Stimulated activated CD8-positive, alpha-beta memory T cell treated with anti-CD3 and anti-CD28 coated beads, Interleukin-4, amount 100 ng/mL, for 4 hours (primary cell): ENCODE results near the gene DPYSL5.
"Not testable (repeated sequence)": the region's sequence is repeated elsewhere in the genome, so short reads cannot be mapped to it uniquely, and the experiment has no call there.

Experiments used
- DNase-seq, 2 donors: peaks; one replicate each; pipeline ENCODE4 v3.0.0-alpha.2; 2020; ENCODE audit warnings: low read depth in 2 of 2, low spot score in 1 of 2

DPYSL5 gene, protein sequence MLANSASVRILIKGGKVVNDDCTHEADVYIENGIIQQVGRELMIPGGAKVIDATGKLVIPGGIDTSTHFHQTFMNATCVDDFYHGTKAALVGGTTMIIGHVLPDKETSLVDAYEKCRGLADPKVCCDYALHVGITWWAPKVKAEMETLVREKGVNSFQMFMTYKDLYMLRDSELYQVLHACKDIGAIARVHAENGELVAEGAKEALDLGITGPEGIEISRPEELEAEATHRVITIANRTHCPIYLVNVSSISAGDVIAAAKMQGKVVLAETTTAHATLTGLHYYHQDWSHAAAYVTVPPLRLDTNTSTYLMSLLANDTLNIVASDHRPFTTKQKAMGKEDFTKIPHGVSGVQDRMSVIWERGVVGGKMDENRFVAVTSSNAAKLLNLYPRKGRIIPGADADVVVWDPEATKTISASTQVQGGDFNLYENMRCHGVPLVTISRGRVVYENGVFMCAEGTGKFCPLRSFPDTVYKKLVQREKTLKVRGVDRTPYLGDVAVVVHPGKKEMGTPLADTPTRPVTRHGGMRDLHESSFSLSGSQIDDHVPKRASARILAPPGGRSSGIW

DNA sequence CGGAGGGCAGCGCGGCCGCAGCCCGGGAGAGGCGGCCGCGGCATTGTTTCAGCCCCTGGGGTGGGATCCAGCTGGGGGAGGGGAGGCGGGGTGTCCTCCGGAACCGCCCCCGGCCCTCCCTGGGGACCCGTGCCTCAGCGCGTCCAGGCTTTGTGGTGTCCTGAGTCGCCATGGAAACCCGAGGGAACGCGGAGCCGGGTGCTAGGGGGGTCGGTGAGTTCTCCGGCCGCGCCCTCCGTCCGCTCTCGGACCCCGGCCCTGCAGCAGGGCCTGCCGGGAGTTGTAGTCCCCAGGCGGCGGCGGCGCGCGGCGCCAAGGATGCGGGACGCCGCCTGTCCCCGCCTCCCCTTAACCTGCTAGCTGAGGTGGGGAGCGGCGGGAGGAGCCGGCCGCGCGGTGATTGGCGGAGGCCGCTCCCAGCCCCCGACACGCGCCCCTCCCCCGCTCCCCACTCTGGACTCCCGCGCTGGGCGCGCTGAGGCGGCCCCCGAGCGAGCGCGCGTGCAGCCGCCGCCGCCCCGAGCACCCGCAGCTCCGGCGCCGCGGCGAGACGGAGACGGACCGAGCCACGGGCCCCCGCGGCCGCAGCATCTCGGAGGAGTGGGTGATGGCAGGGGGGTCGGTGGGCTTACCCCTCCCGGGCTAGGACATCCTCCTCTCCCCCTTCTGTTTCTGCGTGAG, at the start of gene DPYSL5:
Gene DPYSL5, plus strand, starts transcription at position 478 of the 681 bp plus-strand sequence. CDS start 50,368 bp downstream, outside the sequence.
- DNase-seq, result no peak

DNA sequence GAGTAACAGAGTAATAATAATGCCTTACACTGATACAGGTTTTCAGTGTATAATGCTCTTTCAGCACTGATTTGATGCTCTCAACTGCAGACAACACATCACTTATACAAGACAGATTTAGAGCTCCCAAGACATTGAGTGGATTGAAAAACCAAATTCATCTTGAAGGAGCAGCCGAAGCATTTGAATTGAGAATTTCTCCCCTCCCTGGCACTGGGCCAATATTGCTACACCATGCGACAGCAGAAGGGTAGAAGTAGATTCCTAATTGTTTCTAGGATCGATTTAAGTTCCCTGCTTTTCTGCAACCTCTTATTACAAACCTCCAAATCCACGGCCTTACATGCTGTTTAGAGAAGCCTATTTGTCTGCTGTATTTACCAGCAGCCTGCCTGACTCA, 46.6 kb upstream of the DPYSL5 start:
- DNase-seq, result no peak

DNA sequence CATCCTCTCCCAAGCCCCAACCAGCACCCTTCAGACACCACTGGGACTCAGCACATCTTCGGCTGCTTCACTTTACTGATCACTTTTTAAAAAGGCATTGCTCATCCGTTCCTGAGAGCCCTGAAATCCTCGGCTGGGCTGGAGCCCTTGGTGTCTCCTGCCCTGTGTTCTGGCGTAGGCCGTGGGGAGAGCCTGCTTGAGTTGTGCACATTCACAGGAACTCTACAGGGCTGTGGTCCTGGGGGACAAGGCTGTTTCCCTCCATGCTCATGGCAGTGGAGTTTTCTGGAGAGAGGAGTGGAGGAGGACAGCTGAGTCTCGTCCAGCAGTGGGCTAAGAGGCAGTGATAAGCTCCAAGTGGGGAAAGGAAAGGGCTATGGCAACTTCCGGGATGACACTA, 46.1 kb upstream of the DPYSL5 start:
- DNase-seq, result no peak

DNA sequence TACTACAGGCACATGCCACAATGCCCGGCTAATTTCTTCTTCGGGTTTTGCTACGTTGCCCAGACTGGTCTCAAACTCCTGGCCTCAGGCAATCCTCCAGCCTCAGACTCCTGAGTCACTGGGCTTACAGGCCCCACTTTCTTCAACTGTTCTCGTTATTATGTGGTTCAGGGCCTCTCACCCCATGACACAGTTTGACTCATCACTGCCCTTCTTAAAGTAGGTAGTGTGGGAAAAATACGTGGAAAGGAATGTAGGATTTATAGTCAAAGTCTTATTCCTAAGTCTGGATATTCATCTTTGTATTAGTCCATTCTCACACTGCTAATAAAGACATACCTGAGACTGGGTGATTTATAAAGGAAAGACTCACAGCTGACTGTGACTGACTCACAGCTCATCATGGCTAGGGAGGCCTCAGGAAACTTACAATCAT, 42.7 kb upstream of the DPYSL5 start:
- DNase-seq, result no peak

DNA sequence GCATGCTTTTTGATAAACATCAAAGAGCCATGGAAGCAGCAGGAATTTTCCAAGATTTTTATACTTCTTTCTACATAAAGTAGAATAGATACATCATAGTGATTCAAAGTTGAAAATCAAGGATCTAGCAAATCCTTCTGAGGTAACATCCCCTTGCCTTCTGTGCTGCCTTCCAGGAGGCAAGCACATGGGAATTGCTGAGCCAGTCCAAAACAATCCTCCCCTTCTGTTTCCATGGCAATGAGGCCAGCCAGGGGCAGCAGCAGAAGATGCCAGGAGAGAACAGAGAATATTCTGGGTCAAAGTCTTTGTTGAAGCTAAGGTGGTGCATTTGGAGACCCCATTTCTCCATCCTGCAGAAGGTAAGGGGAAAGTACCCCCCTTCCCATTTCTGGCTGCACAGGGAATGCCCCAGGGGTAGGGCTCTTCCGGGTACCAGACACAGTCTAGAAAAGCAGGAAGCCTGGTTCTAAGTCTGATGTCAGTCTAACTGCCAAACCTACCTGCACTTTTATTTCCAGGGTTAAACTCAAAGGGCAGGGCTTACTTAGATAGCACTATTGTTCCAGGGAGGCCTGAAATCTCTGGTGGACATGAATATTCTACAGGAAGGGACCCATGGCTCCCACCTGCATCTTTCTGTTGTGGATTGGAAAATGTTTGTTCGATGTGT, 40.0 kb upstream of the DPYSL5 start:
- DNase-seq, result no peak

DNA sequence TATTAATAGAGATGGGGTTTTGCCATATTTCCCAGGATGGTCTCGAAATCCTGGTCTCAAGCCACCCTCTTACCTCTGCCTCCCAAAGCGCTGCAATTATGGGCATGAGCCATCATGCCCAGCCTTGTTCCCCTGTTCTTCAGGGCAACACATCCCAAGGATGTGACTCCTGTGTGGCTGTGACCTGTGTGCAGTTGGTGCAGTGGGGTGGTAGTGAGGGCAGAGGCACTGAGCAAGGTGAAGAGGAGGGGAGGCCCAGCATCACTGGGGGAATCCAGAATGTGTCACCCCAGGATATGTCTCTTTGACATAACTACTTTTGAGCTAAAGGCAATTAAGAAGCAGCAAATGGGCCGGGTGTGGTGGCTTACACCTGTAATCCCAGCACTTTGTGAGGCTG, 38.7 kb upstream of the DPYSL5 start:
- DNase-seq, result no peak

DNA sequence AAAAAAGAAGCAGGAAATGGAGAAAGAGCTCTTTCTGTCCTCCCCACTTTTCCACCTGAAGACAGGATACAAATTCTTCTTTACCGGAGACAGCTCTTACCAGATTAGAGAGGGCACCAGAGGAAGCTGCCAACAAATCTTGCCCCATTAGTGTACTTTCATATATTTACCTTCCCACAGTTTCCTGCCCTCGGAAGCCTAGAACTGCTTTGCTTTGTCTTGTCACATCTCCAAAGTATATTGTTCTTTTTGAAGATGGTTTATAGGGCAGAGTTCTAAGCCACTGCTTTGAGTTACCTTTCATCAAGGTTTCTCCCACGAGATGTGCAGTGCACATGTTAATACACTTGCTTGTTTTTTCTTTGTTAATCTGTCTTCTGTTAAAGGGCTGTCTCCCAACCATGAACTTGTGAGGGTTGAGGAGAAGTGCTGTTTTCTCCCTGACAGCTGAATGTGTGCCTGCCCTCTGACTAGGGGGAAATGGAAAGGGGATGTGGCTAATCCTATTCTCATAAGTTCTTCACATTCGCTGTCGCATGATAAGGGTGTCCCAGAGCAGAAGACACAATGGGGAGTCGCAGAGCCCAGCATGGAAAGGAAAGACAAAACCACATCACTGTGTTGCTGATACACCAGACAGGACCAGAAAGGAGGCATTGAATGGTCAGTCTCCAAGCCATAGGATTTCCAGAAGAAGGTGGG, 37.9 kb upstream of the DPYSL5 start:
- DNase-seq, result no peak

DNA sequence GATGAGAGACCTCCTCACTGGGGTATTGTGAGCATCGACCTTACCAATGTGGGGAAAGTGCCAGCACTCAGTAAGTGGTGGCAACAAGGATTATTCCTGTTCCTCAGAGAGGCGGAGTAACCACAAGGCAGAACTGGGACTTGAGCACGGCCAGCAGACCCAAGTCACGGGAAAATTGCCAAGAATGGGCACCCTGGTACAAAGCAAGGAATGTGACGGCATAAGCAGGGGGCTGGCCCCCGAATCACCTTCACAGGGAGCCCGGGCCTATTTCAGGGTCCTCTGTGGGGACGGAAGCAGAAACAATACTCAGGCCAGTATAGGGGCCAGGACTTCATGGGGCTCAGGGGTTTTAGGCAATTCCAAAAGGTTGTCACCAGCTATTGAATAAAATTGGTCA, 36.7 kb upstream of the DPYSL5 start:
- no peak for DNase-seq

DNA sequence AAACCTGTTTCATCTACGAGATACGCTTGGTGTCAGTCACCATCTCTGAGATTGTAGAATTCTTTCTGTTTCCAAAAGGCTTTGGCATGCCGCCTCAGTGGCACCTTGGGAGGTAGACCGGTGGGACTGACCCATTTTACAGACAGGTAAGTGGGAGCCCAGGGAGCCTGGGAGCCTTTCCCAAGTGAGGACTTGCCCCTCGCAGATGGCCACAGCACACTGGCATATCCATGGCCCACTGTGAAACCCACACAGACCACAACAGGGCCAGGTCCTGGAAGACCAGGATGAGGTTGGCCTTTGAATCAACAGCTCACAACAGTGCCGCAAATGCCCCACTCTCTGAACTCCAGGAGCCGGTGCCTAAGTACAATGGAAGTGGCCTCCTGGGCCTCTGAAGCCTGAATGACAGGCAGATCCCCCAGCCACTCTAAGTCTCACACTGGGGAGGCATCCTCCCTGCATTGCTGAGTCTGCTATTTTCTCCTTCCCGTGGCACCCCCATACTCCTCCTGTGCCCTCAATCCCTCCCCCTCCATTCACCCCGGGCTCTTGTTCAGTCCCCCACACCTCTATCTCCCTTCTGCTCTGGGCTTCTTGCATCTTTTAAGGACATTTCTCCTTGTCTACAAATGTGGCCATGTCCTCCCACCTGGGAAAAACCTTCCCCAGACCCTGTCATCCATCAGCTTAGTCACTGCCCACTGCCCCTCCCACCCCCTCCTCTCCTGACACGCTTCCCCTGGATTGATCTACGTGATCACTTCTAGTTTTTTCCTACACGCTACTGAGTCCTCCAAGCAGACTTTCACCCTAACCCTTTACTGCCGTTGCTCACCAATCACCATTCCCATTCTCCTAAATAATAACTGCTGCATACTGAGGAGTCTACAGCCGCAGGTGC, 35.9 kb upstream of the DPYSL5 start:
- no peak for DNase-seq

DNA sequence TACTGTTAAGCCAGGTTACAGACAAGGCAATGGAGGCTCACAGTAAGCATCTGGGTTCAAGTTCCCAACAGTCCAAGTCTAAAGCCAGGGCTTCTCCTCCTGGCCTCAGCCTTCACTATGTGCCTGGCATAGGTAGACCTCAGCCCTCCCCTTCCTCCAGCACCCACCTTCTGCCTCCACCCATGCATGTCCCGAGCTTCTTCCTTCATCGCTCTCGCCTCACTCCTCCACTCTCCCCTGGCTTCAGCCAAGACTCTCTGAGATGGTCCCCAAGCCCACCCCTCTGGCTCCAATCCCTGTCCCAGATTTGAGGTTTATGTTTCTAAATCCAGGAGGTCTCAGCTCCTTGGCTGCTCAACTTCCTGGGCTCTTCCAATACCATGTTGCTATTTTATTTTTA, 35.2 kb upstream of the DPYSL5 start:
- no peak for DNase-seq

DNA sequence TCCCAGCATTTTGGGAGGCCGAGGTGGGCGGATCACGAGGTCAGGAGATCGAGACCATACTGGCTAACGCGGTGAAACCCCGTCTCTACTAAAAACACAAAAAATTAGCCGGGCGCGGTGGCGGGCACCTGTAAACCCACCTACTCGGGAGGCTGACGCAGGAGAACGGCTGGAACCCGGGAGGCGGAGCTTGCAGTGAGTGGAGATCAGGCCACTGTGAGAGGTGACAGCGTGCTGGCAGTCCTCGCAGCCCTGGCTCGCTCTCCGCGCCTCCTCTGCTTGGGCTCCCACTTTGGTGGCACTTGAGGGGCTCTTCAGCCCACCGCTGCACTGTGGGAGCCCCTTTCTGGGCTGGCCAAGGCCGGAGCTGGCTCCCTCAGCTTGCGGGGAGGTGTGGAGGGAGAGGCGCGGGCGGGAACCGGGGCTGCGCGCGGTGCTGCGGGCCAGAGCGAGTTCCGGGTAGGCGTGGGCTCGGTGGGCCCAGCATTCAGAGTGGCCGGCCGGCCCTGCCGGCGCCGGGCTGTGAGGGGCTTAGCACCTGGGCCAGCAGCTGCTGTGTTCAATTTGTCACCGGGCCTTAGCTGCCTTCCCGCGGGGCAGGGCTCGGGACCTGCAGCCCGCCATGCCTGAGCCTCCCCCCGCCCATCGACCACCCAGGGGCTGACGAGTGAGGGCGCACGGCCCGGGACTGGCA, 33.7 kb upstream of the DPYSL5 start:
- not testable (repeated sequence) for DNase-seq

DNA sequence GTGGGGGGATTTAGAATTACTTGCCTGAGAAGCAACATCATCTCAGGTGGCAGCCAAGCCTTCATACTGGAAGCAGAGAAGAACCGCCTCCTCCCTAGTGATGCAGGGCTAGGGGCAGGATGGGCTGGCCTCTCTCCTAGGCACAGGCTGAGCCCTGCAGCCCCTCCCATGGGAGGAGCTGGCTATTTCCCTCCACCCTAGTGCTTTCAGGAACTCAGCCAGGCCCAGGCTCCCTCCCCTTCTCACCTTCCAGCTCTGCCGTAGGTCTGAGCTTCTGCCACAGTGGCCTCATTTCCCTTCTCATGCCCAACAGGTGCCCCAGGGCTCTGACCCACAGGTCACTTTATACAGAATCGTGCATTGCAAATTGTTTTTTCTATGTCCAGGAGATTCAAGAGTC, 31.0 kb upstream of the DPYSL5 start:
- DNase-seq, result no peak

DNA sequence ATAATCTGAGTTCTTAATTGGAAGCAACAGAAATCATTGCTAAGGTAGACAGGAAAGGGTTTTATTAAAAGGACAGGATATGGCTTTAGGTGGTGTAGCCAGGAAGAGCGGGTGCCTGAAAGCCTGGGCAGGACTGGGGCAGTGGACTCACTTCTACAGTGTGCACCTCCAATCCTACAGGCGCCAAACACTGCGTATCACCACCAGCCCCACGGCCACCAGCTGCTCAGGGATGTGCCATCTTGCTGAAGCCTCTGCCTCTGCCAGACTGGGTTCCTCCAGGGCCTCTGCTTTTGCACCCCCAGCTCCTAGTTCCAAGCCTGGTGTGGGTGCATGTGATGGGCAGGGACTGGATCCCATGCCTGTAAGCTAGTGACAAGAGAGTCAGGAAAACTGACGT, 29.7 kb upstream of the DPYSL5 start:
- no peak for DNase-seq

DNA sequence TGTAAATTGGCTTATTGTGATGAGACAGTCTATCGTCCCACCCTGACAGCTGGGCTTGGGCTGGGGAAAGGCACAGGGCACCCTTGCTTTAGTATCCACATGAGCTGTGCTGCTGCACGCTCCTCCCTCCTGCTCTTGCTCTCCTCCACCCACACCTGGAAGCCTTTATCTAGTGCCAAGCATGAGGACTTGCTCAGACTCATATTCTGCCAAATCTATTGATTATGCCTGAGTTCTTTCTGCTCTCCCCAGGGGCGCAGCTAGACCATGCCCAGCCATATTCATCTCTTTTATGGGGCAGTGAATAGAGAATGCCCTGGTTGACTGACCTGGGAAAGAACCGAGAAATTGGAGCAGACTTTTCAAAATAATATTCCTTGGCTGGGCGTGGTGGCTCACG, 29.0 kb upstream of the DPYSL5 start:
- DNase-seq, result no peak

DNA sequence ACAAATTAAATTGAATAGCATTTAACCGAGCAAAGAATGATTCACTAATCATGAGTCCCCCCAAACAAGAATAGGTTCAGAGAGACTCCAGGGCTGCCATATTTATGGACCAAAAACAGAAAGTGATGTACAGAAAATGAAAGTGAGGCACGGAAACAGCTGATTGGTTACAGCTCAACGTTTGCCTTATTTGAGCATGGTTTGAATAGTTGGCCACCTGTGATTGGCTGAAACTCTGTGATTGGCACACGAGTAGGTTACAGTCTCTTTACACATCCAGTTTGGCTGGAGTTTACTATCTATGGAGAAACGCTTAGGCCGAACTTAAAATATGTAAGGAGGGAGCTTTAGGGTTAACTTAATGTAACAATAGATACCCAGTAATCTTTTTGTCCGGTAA, 27.0 kb upstream of the DPYSL5 start:
- no peak for DNase-seq

DNA sequence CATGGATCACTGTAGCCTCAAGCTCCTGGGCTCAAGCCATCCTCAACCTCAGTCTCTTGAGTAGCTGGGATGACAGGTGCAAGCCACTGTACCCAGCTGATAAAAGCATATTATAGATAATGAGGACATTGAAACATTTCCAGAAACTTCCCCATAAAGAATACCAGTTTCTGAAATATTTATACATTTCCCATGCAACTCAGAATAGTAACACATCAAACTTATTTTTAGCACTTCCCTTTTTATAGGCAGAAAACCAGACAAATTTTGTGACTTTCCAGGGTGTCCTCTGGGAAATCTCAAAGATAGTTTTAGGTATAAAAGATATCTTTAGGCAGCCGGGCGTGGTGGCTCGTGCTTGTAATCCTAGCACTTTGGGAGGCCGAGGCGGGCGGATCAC, 25.1 kb upstream of the DPYSL5 start:
- DNase-seq, result no peak

DNA sequence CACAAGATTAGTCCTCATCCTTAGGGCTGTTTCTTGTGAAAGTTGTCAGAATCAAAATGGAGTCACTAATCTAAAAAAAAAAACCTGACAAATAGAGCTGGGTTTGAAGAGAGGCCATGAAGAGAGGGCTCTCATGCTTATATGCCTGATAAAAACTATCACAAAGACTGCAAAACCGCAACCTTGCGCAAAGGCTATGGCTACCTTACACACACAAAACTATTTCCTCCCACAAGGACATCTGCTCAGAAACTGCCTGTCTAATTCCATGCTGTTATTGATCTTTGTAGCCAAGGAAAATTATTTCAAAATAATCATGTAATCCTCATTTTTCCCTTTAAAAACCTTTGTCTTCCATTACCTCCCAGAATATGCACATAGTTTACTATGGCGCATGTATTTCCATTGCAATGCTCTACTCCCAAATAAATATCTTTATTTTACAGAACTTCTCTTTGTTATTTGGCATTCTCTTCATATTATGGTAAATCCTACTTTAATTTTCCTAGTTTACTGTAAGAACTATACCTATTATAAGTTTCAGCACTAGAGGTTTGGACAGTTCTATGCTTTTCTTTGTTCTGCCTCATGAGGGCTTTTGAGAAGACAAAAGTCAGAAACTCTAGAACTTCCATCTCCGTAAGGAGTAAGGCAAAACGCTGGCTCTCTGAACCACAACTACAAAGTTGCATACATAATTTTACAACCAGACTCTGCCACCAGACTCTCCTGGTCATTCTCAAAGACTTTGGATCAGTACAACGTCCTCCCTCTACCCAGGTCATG, 9.6 kb upstream of the DPYSL5 start:
- DNase-seq, result no peak

DNA sequence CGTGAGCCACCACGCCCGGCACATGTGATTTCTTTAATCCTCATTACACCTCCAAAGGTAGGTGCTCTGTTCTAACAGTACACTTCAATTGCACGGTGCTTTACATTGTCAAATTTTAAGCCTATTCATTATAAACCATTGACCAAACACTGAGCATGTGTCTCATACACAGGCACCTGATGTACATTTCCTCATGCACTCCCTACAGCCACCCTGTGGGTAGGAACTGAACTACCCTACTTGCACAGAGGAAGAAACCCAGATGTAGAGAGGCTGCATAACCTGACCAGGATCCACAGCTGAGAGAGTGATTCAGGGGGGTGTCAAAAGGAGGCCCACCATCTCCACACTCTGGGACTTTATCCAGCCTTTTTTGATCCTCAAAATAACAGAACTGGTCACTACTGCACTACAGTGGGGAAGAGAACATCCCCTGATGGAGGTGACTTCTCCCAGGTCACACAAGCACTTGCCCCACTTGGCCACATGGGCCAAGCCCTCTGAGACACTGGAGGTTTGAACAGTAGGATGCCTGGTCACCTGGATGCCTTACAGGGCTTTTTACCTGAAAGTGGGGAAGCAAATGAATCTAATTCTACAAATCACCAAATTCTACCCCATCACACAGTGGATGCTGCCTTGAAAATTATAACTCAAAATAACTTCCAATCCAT, 6.9 kb upstream of the DPYSL5 start:
- DNase-seq, result no peak
